Hepatic stellate cell (primary cell): ENCODE measurements around the gene ZMIZ2.
"Not testable (repeated sequence)": the region's sequence is repeated elsewhere in the genome, so short reads cannot be mapped to it uniquely, and the experiment has no call there.

Source experiments
- DNase-seq: peaks from one replicate; pipeline ENCODE4 v3.0.0; 2011; ENCODE audit warnings: low spot score

ZMIZ2 gene

DNA sequence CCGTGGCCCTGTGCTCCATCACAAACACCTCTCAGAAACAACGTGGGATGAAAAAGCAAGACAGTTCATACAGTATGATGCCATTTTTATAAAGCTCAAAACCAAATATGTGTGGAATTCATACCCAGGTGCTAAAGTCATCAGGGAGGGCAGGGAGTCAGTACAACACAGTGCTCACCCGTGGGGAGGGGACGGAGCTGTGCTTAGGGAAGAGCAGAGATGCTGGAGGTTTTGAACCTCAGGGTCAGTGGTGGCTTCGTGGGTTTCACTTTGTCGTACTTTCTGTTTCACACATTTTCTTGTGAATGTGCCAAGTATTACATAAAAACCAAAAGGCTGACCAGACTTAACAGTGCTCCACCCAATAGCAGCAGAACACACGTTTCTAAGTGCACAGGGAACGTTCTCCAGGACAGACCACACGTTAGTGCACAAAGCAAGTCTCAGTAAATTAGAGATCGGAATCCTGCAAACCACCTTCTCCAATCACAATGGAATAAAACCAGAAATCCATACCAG is 21.2 kb downstream of the ZMIZ2 start:
- peak; percentile 55 for DNase-seq

- no peak for DNase-seq
Observed at GRCh38 chr7:44771358-44771757, 22.7 kb downstream of the ZMIZ2 start.

- no peak for DNase-seq
Observed at GRCh38 chr7:44772440-44772839, 23.8 kb downstream of the ZMIZ2 start.

DNA sequence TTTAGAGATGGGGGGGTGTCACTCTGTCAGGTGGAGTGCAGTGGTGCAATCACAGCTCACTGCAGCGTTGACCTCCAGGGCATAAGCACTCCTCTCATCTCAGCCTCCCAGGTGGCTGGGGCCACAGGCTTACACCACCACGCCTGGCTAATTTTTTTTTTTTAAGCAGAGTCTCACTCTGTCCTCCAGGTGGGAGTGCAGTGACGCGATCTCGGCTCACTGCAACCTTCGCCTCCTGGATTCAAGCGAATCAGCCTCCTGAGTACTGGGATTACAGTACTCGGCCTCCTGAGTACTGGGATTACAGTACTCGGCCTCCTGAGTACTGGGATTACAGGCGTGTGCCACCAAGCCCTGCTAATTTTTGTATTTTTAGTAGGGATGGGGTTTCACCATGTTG is 24.2 kb downstream of the ZMIZ2 start:
- DNase-seq: no peak

GRCh38 chr7:44774486-44774885 is 25.8 kb downstream of the ZMIZ2 start:
- DNase-seq: not testable (repeated sequence)

- DNase-seq: no peak
Observed at GRCh38 chr7:44775383-44776107, 26.9 kb downstream of the ZMIZ2 start.

GRCh38 chr7:44776211-44776610 is 27.6 kb downstream of the ZMIZ2 start:
- DNase-seq: no peak

DNA sequence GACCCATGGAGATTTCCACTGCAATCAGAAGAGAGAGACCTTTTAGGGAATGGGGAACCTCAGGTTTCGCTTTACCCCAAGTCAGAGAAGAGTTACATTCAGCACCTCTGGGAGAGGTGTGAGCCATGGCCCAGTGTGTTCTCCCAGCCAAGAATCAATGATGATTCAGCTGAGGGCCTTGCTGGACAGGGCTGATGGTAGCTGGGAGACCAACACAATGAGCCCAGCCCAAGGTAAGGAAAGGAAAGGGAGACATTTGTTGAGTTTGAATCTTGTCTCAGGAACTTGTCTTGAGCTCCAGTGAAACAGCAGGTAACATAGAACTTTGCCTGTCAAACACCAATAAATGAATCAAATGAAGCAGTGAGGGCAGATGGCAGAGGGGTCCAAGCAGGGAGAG is 33.8 kb downstream of the ZMIZ2 start:
- DNase-seq: no peak

DNA sequence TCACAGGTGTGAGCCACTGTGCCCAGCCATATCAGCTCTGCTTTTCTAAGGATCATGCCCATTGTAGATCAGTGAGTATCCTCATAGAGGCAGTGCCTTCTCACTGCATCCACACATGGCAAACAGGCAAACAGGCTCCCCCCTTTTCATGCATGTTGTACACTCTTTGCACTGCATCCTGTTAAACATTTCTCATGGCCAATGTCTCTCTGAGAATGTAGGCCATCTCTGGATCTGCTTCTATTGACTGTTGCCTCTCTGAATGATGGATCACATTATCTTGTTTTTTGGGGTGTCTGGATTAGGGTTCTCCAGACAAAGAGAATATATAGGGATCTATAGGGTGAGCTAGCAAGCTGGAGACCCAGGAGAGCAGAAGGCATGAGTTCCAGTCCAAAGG is 34.8 kb downstream of the ZMIZ2 start:
- DNase-seq: no peak

DNA sequence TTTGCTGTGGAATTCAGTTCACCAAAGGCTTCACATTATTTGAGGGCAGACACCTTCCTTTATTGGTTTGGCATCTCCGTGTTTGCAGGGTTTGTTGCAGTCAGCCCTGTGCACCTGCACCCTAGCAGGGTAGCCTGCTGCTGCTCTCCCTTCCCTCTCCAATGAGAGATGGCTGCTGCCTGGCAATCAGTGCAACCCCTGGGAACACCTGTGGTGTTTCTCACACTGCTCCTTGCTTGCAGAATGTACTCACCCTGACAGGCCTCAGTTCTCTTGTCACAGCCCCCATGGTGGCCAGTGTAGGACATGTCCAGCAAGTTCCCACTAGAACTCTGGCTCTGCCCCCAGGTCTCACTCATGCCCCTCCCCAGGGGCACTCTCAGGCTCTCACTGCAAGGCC is 35.7 kb downstream of the ZMIZ2 start:
- DNase-seq: no peak

- not testable (repeated sequence) for DNase-seq
Observed at GRCh38 chr7:44785218-44785617, 36.6 kb downstream of the ZMIZ2 start.

GRCh38 chr7:44787041-44787440 is 38.4 kb downstream of the ZMIZ2 start:
- no peak for DNase-seq

DNA sequence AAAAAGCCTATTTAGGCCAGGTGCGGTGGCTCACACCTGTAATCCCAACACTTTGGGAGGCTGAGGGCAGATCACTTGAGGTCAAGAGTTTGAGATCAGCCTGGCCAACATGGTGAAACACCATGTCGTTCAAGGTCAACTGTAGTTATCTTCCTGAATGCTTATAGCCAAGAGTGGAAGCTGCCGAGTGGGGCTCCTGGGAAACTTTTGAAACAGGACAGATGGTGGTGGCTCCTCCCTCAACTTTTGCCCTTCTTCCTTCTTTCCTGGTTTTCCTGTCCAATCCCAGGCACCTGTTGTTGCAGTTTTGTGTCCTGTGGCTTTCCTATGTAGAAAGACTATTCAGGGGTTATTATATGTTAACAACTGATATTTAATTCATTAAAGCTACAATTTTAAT is 39.1 kb downstream of the ZMIZ2 start:
- no peak for DNase-seq

DNA sequence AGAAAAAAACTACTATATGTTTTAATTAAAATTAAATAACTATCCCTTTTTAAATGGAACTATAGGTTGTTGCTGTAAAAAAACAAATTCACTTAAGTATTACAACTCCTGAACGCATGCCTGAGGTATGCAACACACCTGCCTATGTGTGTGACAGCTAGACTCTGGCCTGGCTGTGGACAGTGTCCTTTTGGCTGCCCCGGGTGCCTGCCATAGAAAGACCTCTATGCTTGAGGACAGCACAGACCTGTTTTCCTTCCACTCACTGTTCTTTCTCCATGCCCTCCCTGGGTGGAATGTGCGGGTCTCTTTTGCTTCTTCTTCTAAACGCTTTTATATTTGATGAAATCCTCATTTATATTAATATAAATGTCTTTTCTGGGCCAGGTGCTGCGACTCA is 41.3 kb downstream of the ZMIZ2 start:
- DNase-seq: no peak

- peak; percentile 87 for DNase-seq
Observed at GRCh38 chr7:44791278-44792219, 42.9 kb downstream of the ZMIZ2 start.

GRCh38 chr7:44793919-44794318 is 45.3 kb downstream of the ZMIZ2 start:
- DNase-seq: no peak

DNA sequence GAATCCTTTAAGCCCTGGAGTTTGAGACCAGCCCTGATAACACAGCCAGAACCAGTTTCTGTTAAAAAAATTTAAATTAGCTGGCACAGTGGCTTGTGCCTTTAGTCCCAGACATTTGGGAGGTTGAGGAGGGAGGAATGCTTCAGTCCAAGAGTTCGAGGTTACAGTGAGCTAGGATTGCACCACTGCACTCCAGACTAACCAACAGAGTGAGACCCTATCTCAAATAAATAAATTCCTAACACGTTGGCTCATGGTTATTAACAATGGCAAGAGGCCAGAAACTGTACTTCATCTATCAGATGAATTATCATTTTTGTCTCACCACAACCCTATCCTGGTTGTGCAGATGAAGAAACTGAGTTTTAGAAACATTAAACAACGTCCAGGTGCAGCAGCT is 45.7 kb downstream of the ZMIZ2 start:
- DNase-seq: no peak

DNA sequence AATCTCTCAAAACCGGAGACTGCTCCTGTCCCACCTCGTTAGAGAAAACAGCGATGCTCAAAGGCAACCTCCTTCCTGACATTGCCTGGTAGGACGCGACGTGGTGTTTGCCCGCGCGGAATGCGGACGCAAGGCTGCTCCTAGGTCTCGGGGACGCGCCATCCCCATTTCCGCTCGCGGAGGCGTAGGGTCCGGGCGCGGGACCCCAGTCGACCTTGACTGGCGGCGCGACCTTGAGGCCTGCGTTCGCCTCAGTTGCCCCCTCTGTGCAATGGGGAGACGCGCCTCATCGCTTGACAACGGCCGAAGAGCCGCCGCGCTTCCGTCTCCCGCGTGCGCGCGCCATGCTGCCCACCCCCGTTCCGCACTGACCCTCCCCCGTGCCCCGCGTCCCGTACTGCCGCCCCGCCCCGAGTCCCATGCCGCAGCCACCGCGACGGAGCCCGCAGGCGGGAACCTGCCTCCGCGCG is 47.4 kb downstream of the ZMIZ2 start:
- peak; percentile 54 for DNase-seq

DNA sequence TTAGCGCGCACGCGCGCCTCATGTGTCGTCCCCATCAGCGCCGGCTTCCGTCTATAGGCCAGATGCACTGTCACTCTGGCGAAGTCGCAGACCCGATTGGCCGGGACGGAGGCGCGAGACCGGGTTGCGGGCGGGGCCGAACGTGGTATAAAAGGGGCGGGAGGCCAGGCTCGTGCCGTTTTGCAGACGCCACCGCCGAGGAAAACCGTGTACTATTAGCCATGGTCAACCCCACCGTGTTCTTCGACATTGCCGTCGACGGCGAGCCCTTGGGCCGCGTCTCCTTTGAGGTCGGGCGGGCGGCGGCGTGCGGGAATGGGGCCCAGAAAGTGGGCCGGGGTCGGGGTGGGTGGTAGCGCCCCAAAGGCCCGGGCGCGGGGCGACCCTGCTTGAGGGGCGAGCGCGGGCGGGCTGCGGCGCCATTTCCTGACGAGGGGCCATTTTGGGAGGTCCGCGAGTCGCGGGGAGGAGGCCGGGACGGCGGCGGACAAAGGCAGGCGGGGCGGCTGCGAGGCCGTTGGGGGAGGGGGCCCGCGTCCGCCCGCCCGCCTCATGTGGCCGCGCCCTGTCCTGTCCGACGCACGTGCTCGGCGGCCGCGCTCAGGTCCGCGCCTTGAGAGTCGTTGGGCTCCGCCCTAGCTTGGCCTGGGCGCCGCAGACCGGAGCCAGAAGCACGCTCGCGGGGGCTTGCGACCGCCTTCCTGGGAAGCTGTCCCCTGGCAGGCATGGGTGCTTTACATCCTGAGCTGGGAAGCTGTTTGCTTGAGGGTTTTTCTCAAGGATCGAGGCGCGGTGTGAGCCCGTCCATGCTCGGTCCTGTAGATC is 48.1 kb downstream of the ZMIZ2 start, which contains the start of gene PPIA:
Gene PPIA (plus strand): TSS at position 178 of the 825 bp plus-strand sequence. CDS start 44 bp downstream, at position 222.
- peak; percentile 100 for DNase-seq

DNA sequence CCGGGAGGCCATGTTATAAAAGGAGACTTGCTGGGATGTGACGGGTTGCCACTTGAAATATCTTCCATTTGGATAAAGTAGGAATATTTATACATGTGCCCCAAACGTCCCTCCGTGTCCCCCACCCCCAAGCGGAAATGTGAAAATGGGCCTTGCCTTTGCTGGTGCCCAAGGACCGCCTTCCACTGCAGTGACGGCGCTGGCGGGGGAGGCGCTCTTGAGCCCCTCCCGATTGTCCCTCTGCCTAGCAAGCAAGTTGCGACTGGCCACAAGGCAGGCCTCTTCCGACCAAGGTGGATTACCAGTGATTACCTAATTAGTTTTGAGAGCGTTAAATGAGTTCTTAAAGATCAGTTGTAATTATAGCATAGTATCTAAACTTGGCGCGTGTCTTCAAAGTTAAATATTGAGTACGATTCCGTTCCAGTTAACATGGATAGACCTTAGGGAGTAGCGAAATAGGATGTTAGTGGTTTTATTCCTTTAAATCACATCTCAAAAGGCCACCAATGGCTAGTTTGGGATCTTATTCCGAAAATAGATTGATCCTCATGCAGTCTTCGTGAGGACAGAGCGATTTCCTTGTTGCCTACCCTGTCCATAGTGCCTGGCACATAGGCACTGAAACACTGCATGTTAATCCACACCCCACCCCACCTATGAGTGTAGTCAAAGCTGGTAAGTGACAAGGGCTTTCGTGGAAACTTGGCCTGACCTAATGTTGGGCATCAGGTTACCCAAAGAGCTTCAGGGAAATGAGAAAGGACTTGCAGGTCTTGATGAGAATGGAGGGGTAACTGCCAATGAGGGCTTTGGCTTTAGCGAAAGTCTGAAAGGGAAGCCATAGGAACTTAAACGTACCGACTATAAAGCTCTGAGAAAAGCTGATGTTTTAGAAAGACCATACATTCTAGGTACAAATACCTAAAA is 48.9 kb downstream of the ZMIZ2 start:
- peak; percentile 89 for DNase-seq
